Heart left ventricle (tissue), 16 donors: ENCODE results near the gene LIPE. TPM values are rescaled to one million over a fixed set of nuclear protein-coding genes. Genes with fewer than 3 reads are reported as not detected.

Experiments
- ATAC-seq, 4 donors: fragments of 200-7000 bp; cut with Tn5 transposase; one replicate each; pipeline ENCODE4 v1.9.1; 2020 to 2022; ENCODE audit warnings: moderate library complexity in 4 of 4, mild to moderate bottlenecking in 3 of 4, moderate number of reproducible peaks in 1 of 4
- DNase-seq, 5 donors: peaks; one replicate each; pipeline ENCODE4 v3.0.0-alpha.2; 2020
- H3K27ac ChIP-seq, 12 donors: fragments of 200-600 bp; sonication (generic) in 4 of 12; one replicate each; pipeline versions ENCODE4 v1.5.0 to v1.8.0; 2016 to 2022; ENCODE audit warnings: mild to moderate bottlenecking in 2 of 12
- H3K27me3 ChIP-seq, 9 donors: fragments of 200-600 bp; sonication (generic) in 2 of 9; one replicate each; pipeline versions ENCODE4 v1.5.1 to v1.8.0; 2016 to 2022; ENCODE audit warnings: mild to moderate bottlenecking in 3 of 9
- H3K36me3 ChIP-seq, 9 donors: fragments of 200-600 bp; sonication (generic) in 2 of 9; one replicate each; pipeline versions ENCODE4 v1.5.0 to v1.8.0; 2018 to 2022; ENCODE audit warnings: mild to moderate bottlenecking in 2 of 9
- H3K4me1 ChIP-seq, 12 donors: fragments of 200-600 bp; sonication (generic) in 4 of 12; one replicate each; pipeline versions ENCODE4 v1.5.0 to v1.8.0; 2016 to 2022; ENCODE audit warnings: mild to moderate bottlenecking in 3 of 12
- H3K4me3 ChIP-seq, 12 donors: fragments of 200-600 bp; sonication (generic) in 4 of 12; one replicate each; pipeline versions ENCODE4 v1.5.0 to v1.8.0; 2017 to 2022; ENCODE audit warnings: mild to moderate bottlenecking in 9 of 12, moderate library complexity in 4 of 12
- H3K9me3 ChIP-seq, 12 donors: fragments of 200-600 bp; sonication (generic) in 4 of 12; one replicate each; pipeline versions ENCODE4 v1.5.0 to v1.8.0; 2016 to 2022; ENCODE audit warnings: mild to moderate bottlenecking in 1 of 12
- POLR2A ChIP-seq, 2 donors: fragments of 450-650 bp; IDR thresholded peaks; one replicate each; pipeline ENCODE4 v1.6.1; 2017; ENCODE audit warnings: antibody characterized with exemption in 2 of 2, mild to moderate bottlenecking in 2 of 2, moderate library complexity in 2 of 2
- WGBS, 4 donors: extraction: QIAGEN DNeasy Blood & Tissue Kit in 2 of 4; methylation state at CpG; one replicate each; pipeline versions ENCODE4 v1.1.5 to v1.1.7; 2013 to 2018; 5-methylcytosine and 5-hydroxymethylcytosine counted together
- intact Hi-C, 10 donors: fragments of 100-400 bp; cut with DNase I; formaldehyde crosslinking; loops; one replicate each; pipeline versions ENCODE4 v1.11.1 to v1.14.2; 2022
- polyA plus RNA-seq, 2 donors: library from polyadenylated mRNA; stranded (reverse); fragments of 200-250 nt; gene quantifications; one replicate each; pipeline ENCODE4 v1.2.3, GENCODE V29; 2013
- total RNA-seq, 9 donors: library from RNA; depleted of rRNA in 2 of 9; stranded (reverse); fragments of >200 nt in 2 of 9; fragmentation: NEBNext Ultra II Directional in 3 of 9; extraction: Animal tissue kit (Norgen Biotek cat#: 25700) in 3 of 9; gene quantifications; one replicate each; pipeline versions ENCODE4 v1.1.0 to v1.2.4, GENCODE V29; 2016 to 2023
- TF ChIP-seq, protein P1 (sequence below), 12 donors: fragments of 200-600 bp; sonication (generic) in 4 of 12; IDR thresholded peaks; one replicate each; pipeline versions ENCODE4 v1.5.0 to v1.8.0; 2018 to 2022; ENCODE audit warnings: antibody characterized with exemption in 12 of 12, mild to moderate bottlenecking in 5 of 12
- donor health status: ischemic (EF 13 %, LVEDD 7.1; RV severe dilation, severe dysfunction).
- donor health status: healthy with polysubstance abuse.
- donor health status: DM: no; HTN: yes; CAD: no.
- donor health status: DM: no; HTN: no; CAD: no.
- donor health status: ischemic (EF 25% LVEDD 6.9; RV normal size, moderate dysfunction).
- donor health status: ischemic (EF 25% LVEDD 5.7; RV mildly dilated, moderate dysfunction).
- donor health status: healthy.
- donor health status: DM: yes; HTN: yes; CAD: no.
- donor health status: ischemic (EF 35%, LVEDD 5.7; RV mildly dilated, moderate dysfunction).
- donor health status: nonischemic (EF 11% LVEDD 7.7; RV severe dilation, severe dysfunction).
- donor health status: DM: yes; HTN: yes; CAD: no.
- donor health status: PGD.
- donor health status: ischemic (EF 29% LVEDD 5.4; RV normal size, mild dysfunction).
- donor health status: nonischemic (EF 23%, LVEDD 6.1; RV moderate dilation, normal function).

Gene LIPE
- total and polyA plus RNA-seq, 11 donors = 34.7 to 111 (median 57.3) TPM

DNA sequence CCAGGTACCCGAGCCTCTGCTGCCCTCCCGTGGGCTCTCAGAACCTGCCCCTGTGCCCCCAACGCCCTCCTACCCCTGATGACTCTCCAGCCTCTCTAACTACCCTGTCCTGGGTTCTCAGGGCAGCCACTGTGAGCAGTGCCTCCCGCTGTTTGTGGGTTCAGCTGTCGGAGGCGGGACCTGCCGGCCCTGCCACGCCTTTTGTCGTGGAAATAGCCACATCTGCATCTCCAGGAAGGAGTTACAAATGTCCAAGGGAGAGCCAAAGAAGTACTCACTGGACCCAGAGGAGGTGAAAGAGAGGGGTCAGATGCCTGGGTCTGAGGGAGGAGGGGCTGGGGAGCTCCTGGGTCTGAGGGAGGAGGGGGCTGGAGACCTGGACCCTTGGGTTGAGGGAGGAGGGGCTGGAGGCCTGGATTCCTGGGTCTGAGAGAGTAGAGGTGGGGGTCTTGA is 57.1 kb downstream of the LIPE start:
- no peaks in the 10 kb centered on the region for H3K27me3 ChIP-seq
- peaks cover 0 to 22% (median 16%) of the 10 kb centered on the region in 9 donors for H3K36me3 ChIP-seq
- peaks cover 0 to 30% (median 12%) of the 10 kb centered on the region in 12 donors for H3K4me1 ChIP-seq
- no peak overlapping the region for H3K4me3 ChIP-seq
- WGBS, 4 donors = 77 to 91% (median 85%) methylated on average over 9 of the region's 9 CpGs
- no peak overlapping the region for H3K27ac ChIP-seq
- intact Hi-C loops = no loop called here
- DNase-seq = no peak
- no peaks in the 10 kb centered on the region for H3K9me3 ChIP-seq
- no peak for ATAC-seq
- TF ChIP-seq, protein P1, sequence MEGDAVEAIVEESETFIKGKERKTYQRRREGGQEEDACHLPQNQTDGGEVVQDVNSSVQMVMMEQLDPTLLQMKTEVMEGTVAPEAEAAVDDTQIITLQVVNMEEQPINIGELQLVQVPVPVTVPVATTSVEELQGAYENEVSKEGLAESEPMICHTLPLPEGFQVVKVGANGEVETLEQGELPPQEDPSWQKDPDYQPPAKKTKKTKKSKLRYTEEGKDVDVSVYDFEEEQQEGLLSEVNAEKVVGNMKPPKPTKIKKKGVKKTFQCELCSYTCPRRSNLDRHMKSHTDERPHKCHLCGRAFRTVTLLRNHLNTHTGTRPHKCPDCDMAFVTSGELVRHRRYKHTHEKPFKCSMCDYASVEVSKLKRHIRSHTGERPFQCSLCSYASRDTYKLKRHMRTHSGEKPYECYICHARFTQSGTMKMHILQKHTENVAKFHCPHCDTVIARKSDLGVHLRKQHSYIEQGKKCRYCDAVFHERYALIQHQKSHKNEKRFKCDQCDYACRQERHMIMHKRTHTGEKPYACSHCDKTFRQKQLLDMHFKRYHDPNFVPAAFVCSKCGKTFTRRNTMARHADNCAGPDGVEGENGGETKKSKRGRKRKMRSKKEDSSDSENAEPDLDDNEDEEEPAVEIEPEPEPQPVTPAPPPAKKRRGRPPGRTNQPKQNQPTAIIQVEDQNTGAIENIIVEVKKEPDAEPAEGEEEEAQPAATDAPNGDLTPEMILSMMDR (IDR thresholded peaks at IDR 0.05) = no peak
- TF ChIP-seq POLR2A (IDR thresholded peaks at IDR 0.05) = no peak

DNA sequence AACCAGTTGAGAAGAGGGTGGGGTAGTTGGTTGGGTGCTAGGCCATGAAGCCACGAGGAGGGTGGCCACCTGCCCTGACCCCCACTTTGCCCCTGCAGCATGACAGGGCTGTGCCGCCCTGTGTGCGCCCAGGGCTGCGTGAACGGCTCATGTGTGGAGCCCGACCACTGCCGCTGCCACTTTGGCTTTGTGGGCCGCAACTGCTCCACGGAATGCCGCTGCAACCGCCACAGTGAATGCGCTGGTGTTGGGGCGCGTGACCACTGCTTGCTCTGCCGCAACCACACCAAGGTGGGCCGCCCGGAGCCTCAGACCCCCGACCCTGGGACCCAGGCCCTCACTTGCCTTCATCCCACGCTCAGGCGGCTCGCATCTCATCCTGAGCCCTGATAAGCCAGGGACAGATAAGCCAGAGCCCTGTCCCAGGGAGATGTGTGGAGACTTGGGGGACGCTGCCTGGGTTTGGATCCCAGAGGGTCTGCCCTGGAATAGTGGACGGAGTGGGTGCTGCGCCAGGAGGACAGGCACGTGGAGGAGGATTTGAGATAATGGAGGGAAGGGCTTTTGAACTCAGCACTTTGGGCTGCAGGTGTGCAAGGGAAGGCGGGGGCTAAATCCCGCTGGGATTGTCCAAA is 57.6 kb downstream of the LIPE start:
- intact Hi-C loops = no loop called here
- H3K4me1 ChIP-seq = peaks cover 0 to 35% (median 14%) of the 10 kb centered on the region in 12 donors
- ATAC-seq (no peak), DNase-seq (no peak)
- no peak overlapping the region for H3K4me3 ChIP-seq
- no peaks in the 10 kb centered on the region for H3K9me3 ChIP-seq
- WGBS, 4 donors = 91 to 94% (median 92%) methylated on average over 24 to 27 of the region's 27 CpGs
- TF ChIP-seq, protein P1 (IDR thresholded peaks at IDR 0.05) = no peak
- TF ChIP-seq POLR2A (IDR thresholded peaks at IDR 0.05) = no peak
- no peaks in the 10 kb centered on the region for H3K27me3 ChIP-seq
- H3K27ac ChIP-seq = no peak overlapping the region
- H3K36me3 ChIP-seq = peaks cover 0 to 17% (median 13%) of the 10 kb centered on the region in 9 donors

DNA sequence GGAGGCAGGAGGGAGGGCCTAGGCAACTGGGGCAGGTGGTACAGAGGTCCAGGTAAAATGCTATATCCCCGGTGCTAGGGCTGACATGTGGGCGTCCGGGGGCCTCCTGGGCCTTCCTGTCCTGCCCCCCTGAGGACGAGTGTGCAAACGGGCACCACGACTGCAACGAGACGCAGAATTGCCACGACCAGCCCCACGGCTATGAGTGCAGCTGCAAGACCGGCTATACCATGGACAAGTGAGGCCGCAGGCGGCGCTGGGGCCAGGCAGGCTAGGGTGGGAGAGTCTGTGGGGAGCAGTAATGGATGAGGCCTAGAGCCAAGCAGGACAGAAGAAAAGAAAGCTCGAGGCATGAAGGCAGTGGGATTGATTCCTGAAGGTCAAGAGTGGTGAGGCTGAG is 58.4 kb downstream of the LIPE start:
- Histone ChIP-seq H3K9me3 (peaks cover 0 to 7% (median 4%) of the 10 kb centered on the region in 12 donors), H3K27me3 (no peaks in the 10 kb centered on the region), H3K27ac (no peak overlapping the region), H3K4me3 (no peak overlapping the region), H3K4me1 (peaks cover 0 to 37% (median 18%) of the 10 kb centered on the region in 12 donors), H3K36me3 (peaks cover 0 to 20% (median 13%) of the 10 kb centered on the region in 9 donors)
- DNase-seq = no peak
- TF ChIP-seq POLR2A (IDR thresholded peaks at IDR 0.05) = no peak
- TF ChIP-seq, protein P1 (IDR thresholded peaks at IDR 0.05) = no peak
- WGBS, 4 donors = 94 to 96% (median 95%) methylated on average over 15 of the region's 15 CpGs
- ATAC-seq = no peak
- intact Hi-C loops = no loop called here

DNA sequence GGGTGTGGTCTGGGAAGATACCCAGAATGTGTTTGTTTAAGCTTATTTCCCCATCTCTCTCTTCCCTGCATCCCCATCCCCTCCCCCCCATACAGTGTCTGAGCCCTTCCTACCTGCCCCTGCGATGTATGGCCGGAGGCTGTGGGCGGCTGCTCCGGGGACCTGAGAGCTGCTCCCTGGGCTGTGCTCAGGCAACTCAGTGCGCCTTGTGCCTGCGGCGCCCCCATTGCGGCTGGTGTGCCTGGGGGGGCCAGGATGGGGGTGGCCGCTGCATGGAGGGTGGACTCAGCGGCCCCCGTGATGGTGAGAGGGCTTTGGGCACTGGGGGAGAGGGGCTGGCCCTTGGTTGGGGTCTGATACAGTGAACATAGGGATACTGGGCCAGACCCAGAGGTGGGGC is 58.8 kb downstream of the LIPE start:
- ATAC-seq (no peak), DNase-seq (no peak)
- Histone ChIP-seq H3K4me1 (peaks cover 0 to 37% (median 18%) of the 10 kb centered on the region in 12 donors), H3K9me3 (peaks cover 0 to 9% (median 5%) of the 10 kb centered on the region in 12 donors), H3K27ac (no peak overlapping the region), H3K27me3 (no peaks in the 10 kb centered on the region), H3K36me3 (peaks cover 0 to 23% (median 13%) of the 10 kb centered on the region in 9 donors), H3K4me3 (no peak overlapping the region)
- 96 to 97% (median 96%) methylated on average over 9 to 11 of the region's 11 CpGs for WGBS, 4 donors
- intact Hi-C loops = no loop called here
- TF ChIP-seq, protein P1 (IDR thresholded peaks at IDR 0.05) = no peak
- TF ChIP-seq POLR2A (IDR thresholded peaks at IDR 0.05) = no peak
